A549 (cell line): ENCODE data around the gene ACVR1B.

Experiments
- CEBPB ChIP-seq, 2 experiments: fragments of >200 bp in 1 of 2; sonication (Bioruptor Twin) in 1 of 2; formaldehyde crosslinking in 1 of 2; IDR thresholded peaks; 2 replicates each; pipeline ENCODE4 v1.6.1; 2012 to 2016
- EHMT2 ChIP-seq: fragments of 200-600 bp; sonication (generic); IDR thresholded peaks from 2 replicates; pipeline ENCODE4 v1.6.1; 2016; ENCODE audit warnings: antibody characterized with exemption, low read depth, mild to moderate bottlenecking, moderate library complexity
- EP300 ChIP-seq, 2 experiments: fragments of >200 bp; sonication (Bioruptor Twin); formaldehyde crosslinking; IDR thresholded peaks; 2 replicates in 1 of 2; 3 replicates in 1 of 2; pipeline ENCODE4 v1.6.1; 2016 to 2017
- FOSL2 ChIP-seq, 2 experiments: fragments of 450-650 bp in 1 of 2; fragments of >200 bp in 1 of 2; sonication (Bioruptor Twin) in 1 of 2; formaldehyde crosslinking; IDR thresholded peaks; 2 replicates each; pipeline versions ENCODE4 v1.5.0 to v1.6.1; 2016 to 2020; ENCODE audit warnings: mild to moderate bottlenecking in 1 of 2, moderate library complexity in 1 of 2
- KDM5A ChIP-seq: fragments of 200-600 bp; sonication (generic); IDR thresholded peaks from 2 replicates; pipeline ENCODE4 v1.6.1; 2016; ENCODE audit warnings: antibody characterized with exemption, mild to moderate bottlenecking
- MAZ ChIP-seq: fragments of 150-350 bp; IDR thresholded peaks from 2 replicates; pipeline ENCODE4 v1.6.1; 2014; ENCODE audit warnings: antibody characterized with exemption, low read depth, low read length, borderline replicate concordance
- POLR2A ChIP-seq: IDR thresholded peaks from 2 replicates; pipeline ENCODE4 v1.6.1; 2012; ENCODE audit warnings: mild to moderate bottlenecking, low read length
- RAD21 ChIP-seq, 2 experiments: fragments of >200 bp in 1 of 2; sonication (Bioruptor Twin) in 1 of 2; formaldehyde crosslinking in 1 of 2; IDR thresholded peaks in 1 of 2; conservative IDR thresholded peaks in 1 of 2; 2 replicates in 1 of 2; 3 replicates in 1 of 2; pipeline ENCODE4 v1.6.1; 2012 to 2018; ENCODE audit warnings: inconsistent platforms in 1 of 2
- ZSCAN20 ChIP-seq: fragments of 250-450 bp; sonication (Bioruptor Pico); IDR thresholded peaks from 2 replicates; pipeline ENCODE4 v1.8.0; 2022; ENCODE audit warnings: mild to moderate bottlenecking, moderate library complexity
- TF ChIP-seq, protein P1 (sequence below): fragments of >200 bp; sonication (Bioruptor Twin); formaldehyde crosslinking; IDR thresholded peaks from 3 replicates; pipeline ENCODE4 v1.5.1; 2016
- TF ChIP-seq, protein P2 (sequence below): fragments of 200-600 bp; sonication (generic); IDR thresholded peaks from 2 replicates; pipeline ENCODE4 v1.6.1; 2016; ENCODE audit warnings: antibody characterized with exemption, mild to moderate bottlenecking, moderate library complexity

DNA sequence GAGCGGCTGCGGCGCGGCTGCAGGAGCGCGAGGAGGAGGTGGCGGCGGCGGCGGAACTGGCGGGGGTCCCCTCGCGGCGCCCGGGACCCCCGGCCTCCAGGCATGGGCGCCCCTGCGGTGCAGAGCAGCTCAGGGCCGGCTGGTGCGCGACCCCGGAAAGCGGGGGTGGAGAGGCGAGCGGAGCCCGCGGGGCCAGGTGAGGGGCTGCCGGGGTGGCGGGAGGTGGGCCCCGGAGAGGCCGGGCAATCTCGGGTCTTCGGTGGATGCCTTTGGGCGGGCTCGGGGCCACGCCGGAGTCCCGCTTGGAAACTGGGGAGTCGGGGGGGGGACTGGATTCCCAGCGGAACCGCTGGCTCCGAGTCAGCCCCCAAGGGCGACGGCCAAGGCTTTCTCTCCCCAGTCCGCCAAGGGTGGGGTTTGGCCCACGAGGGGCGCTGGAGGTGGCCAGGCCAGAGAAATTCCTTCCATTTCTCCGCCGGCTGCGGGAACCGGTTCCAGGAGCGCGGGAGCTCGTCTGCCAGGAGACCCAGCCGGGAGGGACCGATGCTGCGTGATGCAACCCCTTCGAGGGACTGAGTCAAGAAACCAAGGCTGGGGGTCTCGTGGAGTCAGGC is 85.9 kb downstream of the ACVR1B start:
- TF ChIP-seq, protein P1, sequence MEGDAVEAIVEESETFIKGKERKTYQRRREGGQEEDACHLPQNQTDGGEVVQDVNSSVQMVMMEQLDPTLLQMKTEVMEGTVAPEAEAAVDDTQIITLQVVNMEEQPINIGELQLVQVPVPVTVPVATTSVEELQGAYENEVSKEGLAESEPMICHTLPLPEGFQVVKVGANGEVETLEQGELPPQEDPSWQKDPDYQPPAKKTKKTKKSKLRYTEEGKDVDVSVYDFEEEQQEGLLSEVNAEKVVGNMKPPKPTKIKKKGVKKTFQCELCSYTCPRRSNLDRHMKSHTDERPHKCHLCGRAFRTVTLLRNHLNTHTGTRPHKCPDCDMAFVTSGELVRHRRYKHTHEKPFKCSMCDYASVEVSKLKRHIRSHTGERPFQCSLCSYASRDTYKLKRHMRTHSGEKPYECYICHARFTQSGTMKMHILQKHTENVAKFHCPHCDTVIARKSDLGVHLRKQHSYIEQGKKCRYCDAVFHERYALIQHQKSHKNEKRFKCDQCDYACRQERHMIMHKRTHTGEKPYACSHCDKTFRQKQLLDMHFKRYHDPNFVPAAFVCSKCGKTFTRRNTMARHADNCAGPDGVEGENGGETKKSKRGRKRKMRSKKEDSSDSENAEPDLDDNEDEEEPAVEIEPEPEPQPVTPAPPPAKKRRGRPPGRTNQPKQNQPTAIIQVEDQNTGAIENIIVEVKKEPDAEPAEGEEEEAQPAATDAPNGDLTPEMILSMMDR = no peak
- TF ChIP-seq EP300 (IDR thresholded peaks at IDR 0.05) = no peak
- TF ChIP-seq EHMT2 = no peak
- no peak for TF ChIP-seq ZSCAN20 (CRISPR knock-in tag)
- no peak for TF ChIP-seq FOSL2 (IDR thresholded peaks at IDR 0.05)
- TF ChIP-seq FOSL2 (CRISPR knock-in tag; IDR thresholded peaks at IDR 0.05) = no peak
- TF ChIP-seq MAZ = no peak
- no peak for TF ChIP-seq CEBPB (IDR thresholded peaks at IDR 0.05)
- TF ChIP-seq, protein P2, sequence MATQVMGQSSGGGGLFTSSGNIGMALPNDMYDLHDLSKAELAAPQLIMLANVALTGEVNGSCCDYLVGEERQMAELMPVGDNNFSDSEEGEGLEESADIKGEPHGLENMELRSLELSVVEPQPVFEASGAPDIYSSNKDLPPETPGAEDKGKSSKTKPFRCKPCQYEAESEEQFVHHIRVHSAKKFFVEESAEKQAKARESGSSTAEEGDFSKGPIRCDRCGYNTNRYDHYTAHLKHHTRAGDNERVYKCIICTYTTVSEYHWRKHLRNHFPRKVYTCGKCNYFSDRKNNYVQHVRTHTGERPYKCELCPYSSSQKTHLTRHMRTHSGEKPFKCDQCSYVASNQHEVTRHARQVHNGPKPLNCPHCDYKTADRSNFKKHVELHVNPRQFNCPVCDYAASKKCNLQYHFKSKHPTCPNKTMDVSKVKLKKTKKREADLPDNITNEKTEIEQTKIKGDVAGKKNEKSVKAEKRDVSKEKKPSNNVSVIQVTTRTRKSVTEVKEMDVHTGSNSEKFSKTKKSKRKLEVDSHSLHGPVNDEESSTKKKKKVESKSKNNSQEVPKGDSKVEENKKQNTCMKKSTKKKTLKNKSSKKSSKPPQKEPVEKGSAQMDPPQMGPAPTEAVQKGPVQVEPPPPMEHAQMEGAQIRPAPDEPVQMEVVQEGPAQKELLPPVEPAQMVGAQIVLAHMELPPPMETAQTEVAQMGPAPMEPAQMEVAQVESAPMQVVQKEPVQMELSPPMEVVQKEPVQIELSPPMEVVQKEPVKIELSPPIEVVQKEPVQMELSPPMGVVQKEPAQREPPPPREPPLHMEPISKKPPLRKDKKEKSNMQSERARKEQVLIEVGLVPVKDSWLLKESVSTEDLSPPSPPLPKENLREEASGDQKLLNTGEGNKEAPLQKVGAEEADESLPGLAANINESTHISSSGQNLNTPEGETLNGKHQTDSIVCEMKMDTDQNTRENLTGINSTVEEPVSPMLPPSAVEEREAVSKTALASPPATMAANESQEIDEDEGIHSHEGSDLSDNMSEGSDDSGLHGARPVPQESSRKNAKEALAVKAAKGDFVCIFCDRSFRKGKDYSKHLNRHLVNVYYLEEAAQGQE = no peak
- no peak for TF ChIP-seq KDM5A
- no peak for TF ChIP-seq POLR2A
- no peak for TF ChIP-seq RAD21 (conservative IDR thresholded peaks at IDR 0.05 in 1 of 2, IDR thresholded peaks at IDR 0.05 in 1 of 2)
